HG03139 (cell line): ENCODE results near the gene NPIPA7.
"Not testable (repeated sequence)": the region's sequence is repeated elsewhere in the genome, so short reads cannot be mapped to it uniquely, and the experiment has no call there.

Source experiments
- ATAC-seq: cut with Tn5 transposase; IDR thresholded peaks from one replicate; pipeline ENCODE4 v1.9.1; 2021; ENCODE audit not compliant: unreplicated experiment

NPIPA7 gene

GRCh38 chr16:16417914-16418544, 39.1 kb downstream of the NPIPA7 start:
- not testable (repeated sequence) for ATAC-seq

GRCh38 chr16:16420515-16420914, 41.6 kb downstream of the NPIPA7 start:
- not testable (repeated sequence) for ATAC-seq

- ATAC-seq: not testable (repeated sequence)
Measured at GRCh38 chr16:16425146-16425545, 46.2 kb downstream of the NPIPA7 start.

GRCh38 chr16:16431135-16431534, 52.2 kb downstream of the NPIPA7 start:
- ATAC-seq: not testable (repeated sequence)

GRCh38 chr16:16434711-16435110, 55.8 kb downstream of the NPIPA7 start:
- ATAC-seq: not testable (repeated sequence)

- not testable (repeated sequence) for ATAC-seq
Measured at GRCh38 chr16:16441401-16441800, 62.5 kb downstream of the NPIPA7 start.
